ENCODE results near the gene SLC31A1. TPM values are rescaled to one million over a fixed set of nuclear protein-coding genes. Genes with fewer than 3 reads are reported as not detected.
"Not testable (repeated sequence)": the region's sequence is repeated elsewhere in the genome, so short reads cannot be mapped to it uniquely, and the experiment has no call there.

Gene SLC31A1
- total RNA-seq, 1 experiment from 2014 or later: 27.2 TPM

DNA sequence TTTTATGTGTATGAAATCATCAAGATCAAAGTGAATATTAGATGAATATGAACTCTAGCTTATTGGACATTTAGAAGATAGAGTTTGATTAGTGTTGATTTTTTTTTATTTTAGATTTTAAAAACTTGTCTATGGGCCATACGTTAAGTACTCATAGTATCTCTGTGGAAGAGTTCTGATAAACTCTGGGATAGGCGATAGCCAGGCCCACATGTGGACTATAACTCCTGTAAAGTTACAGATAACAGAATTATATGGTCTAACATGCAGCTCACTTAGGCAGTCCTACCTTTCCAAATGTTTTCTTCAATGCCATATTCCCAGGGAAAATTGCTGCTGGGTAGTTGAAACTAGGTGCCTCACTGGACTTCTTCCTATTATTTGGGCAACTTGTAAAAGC is 10.4 kb downstream of the SLC31A1 start:
- H3K4me1 ChIP-seq (replicated peaks; ENCODE audit: insufficient read depth): peaks cover 12% of the 10 kb centered on the region
- TF ChIP-seq EZH2 (IDR thresholded peaks at IDR 0.05; ENCODE audit: low read depth): no peak
- TF ChIP-seq, protein P1, sequence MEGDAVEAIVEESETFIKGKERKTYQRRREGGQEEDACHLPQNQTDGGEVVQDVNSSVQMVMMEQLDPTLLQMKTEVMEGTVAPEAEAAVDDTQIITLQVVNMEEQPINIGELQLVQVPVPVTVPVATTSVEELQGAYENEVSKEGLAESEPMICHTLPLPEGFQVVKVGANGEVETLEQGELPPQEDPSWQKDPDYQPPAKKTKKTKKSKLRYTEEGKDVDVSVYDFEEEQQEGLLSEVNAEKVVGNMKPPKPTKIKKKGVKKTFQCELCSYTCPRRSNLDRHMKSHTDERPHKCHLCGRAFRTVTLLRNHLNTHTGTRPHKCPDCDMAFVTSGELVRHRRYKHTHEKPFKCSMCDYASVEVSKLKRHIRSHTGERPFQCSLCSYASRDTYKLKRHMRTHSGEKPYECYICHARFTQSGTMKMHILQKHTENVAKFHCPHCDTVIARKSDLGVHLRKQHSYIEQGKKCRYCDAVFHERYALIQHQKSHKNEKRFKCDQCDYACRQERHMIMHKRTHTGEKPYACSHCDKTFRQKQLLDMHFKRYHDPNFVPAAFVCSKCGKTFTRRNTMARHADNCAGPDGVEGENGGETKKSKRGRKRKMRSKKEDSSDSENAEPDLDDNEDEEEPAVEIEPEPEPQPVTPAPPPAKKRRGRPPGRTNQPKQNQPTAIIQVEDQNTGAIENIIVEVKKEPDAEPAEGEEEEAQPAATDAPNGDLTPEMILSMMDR (conservative IDR thresholded peaks at IDR 0.05): no peak
- no peaks in the 10 kb centered on the region for H3K36me3 ChIP-seq (ENCODE audit: low read depth)
- ChIA-PET CTCF (interaction anchor here (0.6 to 1.1 kb wide), 3 partner anchors 44 to 426 kb away, joined by 3 to 4 read pairs (median 3); partner anchors contain the start of genes CDC26 and PRPF4), POLR2A (ENCODE audit: unreplicated experiment) (interaction anchor here (0.6 kb wide), 2 partner anchors 144 to 153 kb away, joined by 3 to 29 read pairs; no protein-coding TSS in a partner anchor)
- intact Hi-C loops (cut with micrococcal nuclease; ENCODE audit: unreplicated experiment): no loop called here
- H3F3A ChIP-seq (ENCODE audit: insufficient read depth, low read depth): peaks cover 4% of the 10 kb centered on the region; the same call in 1 of the 2 replicates
- H4K20me1 ChIP-seq (ENCODE audit: insufficient read depth): no peaks in the 10 kb centered on the region
- H3K4me3 ChIP-seq: no peak overlapping the region
- no peak overlapping the region for H2AFZ ChIP-seq
- H3K27ac ChIP-seq: no peak overlapping the region
- no TSS peak for BruUV-seq (replicated peaks)
- no peak for DNase-seq
- H3K9me2 ChIP-seq (ENCODE audit: insufficient read depth): no peaks in the 10 kb centered on the region
- no peak overlapping the region for H3K4me2 ChIP-seq
- no peaks in the 10 kb centered on the region for H3K9me3 ChIP-seq (ENCODE audit: insufficient read depth, low read depth)
- H3K79me2 ChIP-seq (ENCODE audit: low read depth): no peaks in the 10 kb centered on the region
- no peaks in the 10 kb centered on the region for H3K27me3 ChIP-seq (ENCODE audit: insufficient read depth, low read depth)

DNA sequence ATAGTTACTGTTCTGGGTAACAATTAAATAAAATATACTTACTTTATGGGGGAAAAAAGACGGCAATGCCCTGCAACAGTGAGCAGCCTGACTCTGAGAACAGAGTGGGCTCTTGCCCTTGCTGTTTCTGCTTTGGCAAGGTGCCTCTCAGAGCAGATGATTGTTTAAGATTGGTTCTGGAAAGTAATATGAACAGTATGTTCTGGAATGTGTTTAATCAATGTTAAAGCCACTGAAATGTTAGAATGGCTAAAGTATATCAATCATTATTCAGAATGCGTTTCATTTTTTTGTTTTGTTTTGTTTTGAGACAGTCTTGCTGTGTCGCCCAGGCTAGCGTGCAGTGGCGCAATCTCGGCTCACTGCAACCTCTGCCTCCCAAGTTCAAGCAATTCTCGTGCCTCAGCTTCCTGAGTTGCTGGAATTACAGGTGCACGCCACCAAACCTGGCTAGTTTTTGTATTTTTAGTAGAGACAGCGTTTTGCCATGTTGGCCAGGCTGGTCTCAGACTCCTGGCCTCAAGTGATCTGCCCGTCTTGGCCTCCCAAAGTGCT is 14.4 kb downstream of the SLC31A1 start:
- DNase-seq; H3K9me3 ChIP-seq (ENCODE audit: insufficient read depth, low read depth); H3K79me2 ChIP-seq (ENCODE audit: low read depth); H3K9me2 ChIP-seq (ENCODE audit: insufficient read depth); H3K4me3 ChIP-seq; H3F3A ChIP-seq (ENCODE audit: insufficient read depth, low read depth); H3K27me3 ChIP-seq (ENCODE audit: insufficient read depth, low read depth); BruUV-seq (replicated peaks); H2AFZ ChIP-seq; intact Hi-C loops (cut with micrococcal nuclease; ENCODE audit: unreplicated experiment); H3K27ac ChIP-seq; H4K20me1 ChIP-seq (ENCODE audit: insufficient read depth); H3K4me2 ChIP-seq; H3K36me3 ChIP-seq (ENCODE audit: low read depth); POLR2A ChIA-PET (ENCODE audit: unreplicated experiment); CTCF ChIA-PET: not testable (repeated sequence)
- H3K4me1 ChIP-seq (replicated peaks; ENCODE audit: insufficient read depth): peaks cover 12% of the 10 kb centered on the region

DNA sequence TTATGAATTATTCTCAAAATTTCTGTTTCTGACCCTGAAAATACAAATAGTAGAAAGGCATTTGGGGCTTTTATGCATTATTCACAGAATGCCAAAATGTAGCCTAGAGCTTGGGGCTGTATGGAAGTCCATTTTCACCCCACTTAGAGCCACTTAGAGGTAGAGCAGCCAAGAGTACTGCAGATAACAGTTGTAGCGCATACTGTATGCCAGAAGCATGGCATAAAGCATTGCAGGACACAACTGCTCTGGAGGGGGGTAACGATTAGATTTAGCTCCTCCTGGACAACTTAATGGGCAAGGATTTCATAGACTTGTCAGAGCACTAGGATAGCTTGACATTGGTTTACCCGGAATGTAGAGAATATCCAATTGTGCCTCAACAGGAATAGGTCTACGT is 15.7 kb downstream of the SLC31A1 start:
- Histone ChIP-seq H3K27me3 (ENCODE audit: insufficient read depth, low read depth) (no peaks in the 10 kb centered on the region), H3K9me2 (ENCODE audit: insufficient read depth) (no peaks in the 10 kb centered on the region), H3K4me1 (replicated peaks; ENCODE audit: insufficient read depth) (peaks cover 12% of the 10 kb centered on the region), H3K27ac (no peak overlapping the region), H3K4me2 (no peak overlapping the region), H2AFZ (no peak overlapping the region), H3K79me2 (ENCODE audit: low read depth) (0 out of 2 replicates have a peak, but pooled peaks cover 5% of the 10 kb centered on the region), H3F3A (ENCODE audit: insufficient read depth, low read depth) (peaks cover 4% of the 10 kb centered on the region; the same call in 1 of the 2 replicates), H4K20me1 (ENCODE audit: insufficient read depth) (no peaks in the 10 kb centered on the region), H3K4me3 (no peak overlapping the region), H3K9me3 (ENCODE audit: insufficient read depth, low read depth) (no peaks in the 10 kb centered on the region), H3K36me3 (ENCODE audit: low read depth) (no peaks in the 10 kb centered on the region)
- ChIA-PET CTCF (no interaction called here), POLR2A (ENCODE audit: unreplicated experiment) (interaction anchor here (0.5 kb wide), 1 partner anchor 16 kb away, joined by 6 read pairs; the partner anchor contains the start of genes FKBP15 and SLC31A1)
- intact Hi-C loops (cut with micrococcal nuclease; ENCODE audit: unreplicated experiment): no loop called here
- TF ChIP-seq EZH2 (IDR thresholded peaks at IDR 0.05; ENCODE audit: low read depth): no peak
- no peak for DNase-seq
- no TSS peak for BruUV-seq (replicated peaks)

DNA sequence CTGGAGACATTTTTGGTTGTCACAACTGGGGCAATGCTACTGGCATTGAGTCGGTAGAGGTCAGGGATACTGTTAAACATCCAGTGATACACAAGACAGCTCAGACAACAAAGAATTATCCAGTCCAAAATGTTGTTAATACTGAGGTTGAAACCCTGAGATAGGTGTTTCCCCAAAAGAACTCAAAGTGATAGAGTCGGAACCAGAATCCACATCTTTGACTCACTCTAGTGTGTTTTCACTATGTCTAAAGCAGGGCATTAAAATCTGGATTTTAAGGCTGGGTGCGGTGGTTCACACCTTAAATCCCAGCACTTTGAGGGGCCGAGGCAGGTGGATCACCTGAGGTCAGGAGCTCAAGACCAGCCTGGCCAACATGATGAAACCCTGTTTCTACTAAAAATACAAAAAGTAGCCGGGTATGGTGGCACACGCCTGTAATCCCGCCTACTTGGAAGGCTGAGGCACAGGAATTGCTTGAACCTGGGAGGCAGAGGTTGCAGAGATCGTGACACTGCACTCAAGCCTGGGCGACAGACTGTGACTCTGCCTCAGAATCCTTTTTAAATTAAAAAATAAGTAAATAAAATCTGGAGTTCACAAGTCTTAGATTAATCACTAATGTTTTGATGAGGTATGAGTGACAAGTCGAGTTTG is 17.0 kb downstream of the SLC31A1 start:
- ChIA-PET POLR2A (ENCODE audit: unreplicated experiment) (no interaction called here), CTCF (no interaction called here)
- DNase-seq: no peak
- Histone ChIP-seq H2AFZ (no peak overlapping the region), H3K9me3 (ENCODE audit: insufficient read depth, low read depth) (no peaks in the 10 kb centered on the region), H3K4me2 (no peak overlapping the region), H3K27ac (no peak overlapping the region), H3K9me2 (ENCODE audit: insufficient read depth) (no peaks in the 10 kb centered on the region), H3K36me3 (ENCODE audit: low read depth) (no peaks in the 10 kb centered on the region), H3K4me3 (no peak overlapping the region), H3F3A (ENCODE audit: insufficient read depth, low read depth) (no peaks in the 10 kb centered on the region), H3K4me1 (replicated peaks; ENCODE audit: insufficient read depth) (peaks cover 5% of the 10 kb centered on the region; the same call in 1 of the 2 replicates), H3K79me2 (ENCODE audit: low read depth) (0 out of 2 replicates have a peak, but pooled peaks cover 5% of the 10 kb centered on the region), H3K27me3 (ENCODE audit: insufficient read depth, low read depth) (no peaks in the 10 kb centered on the region), H4K20me1 (ENCODE audit: insufficient read depth) (no peaks in the 10 kb centered on the region)
- no TSS peak for BruUV-seq (replicated peaks)
- intact Hi-C loops (cut with micrococcal nuclease; ENCODE audit: unreplicated experiment): no loop called here
- TF ChIP-seq EZH2 (IDR thresholded peaks at IDR 0.05; ENCODE audit: low read depth): no peak
- TF ChIP-seq, protein P1 (conservative IDR thresholded peaks at IDR 0.05): no peak

Measured in PC-9 (cell line).